Colonic mucosa (tissue), 4 donors: ENCODE measurements around the gene MORC4. TPM values are rescaled to one million over a fixed set of nuclear protein-coding genes. Genes with fewer than 3 reads are reported as not detected.

Source experiments
- DNase-seq: peaks from one replicate; pipeline ENCODE4 v3.0.0-alpha.2; 2020
- H3K27ac ChIP-seq: fragments of 200-600 bp; one replicate; pipeline ENCODE4 v1.8.0; 2021
- H3K27me3 ChIP-seq: fragments of 200-600 bp; one replicate; pipeline ENCODE4 v1.8.0; 2021
- H3K36me3 ChIP-seq: fragments of 200-600 bp; one replicate; pipeline ENCODE4 v1.8.0; 2021
- H3K4me1 ChIP-seq: fragments of 200-600 bp; one replicate; pipeline ENCODE4 v1.8.0; 2021; ENCODE audit warnings: mild to moderate bottlenecking
- H3K4me3 ChIP-seq: fragments of 200-600 bp; one replicate; pipeline ENCODE4 v1.8.0; 2021
- H3K9ac ChIP-seq, 2 donors: one replicate each; pipeline ENCODE4 v1.7.0; 2013; ENCODE audit warnings: control low read depth in 2 of 2, low read depth in 2 of 2, low read length in 2 of 2
- H3K9me3 ChIP-seq: fragments of 200-600 bp; one replicate; pipeline ENCODE4 v1.8.0; 2021
- CTCF ChIP-seq: fragments of 200-600 bp; IDR thresholded peaks from one replicate; pipeline ENCODE4 v1.8.0; 2022; ENCODE audit warnings: antibody characterized with exemption, mild to moderate bottlenecking
- intact Hi-C: fragments of 100-400 bp; cut with DNase I; formaldehyde crosslinking; loops from one replicate; pipeline ENCODE4 v1.14.1; 2022
- total RNA-seq, 2 donors: library from RNA; stranded (reverse); fragmentation: NEBNext Ultra II Directional in 1 of 2; extraction: Animal tissue kit (Norgen Biotek cat#: 25700) in 1 of 2; gene quantifications; one replicate each; pipeline ENCODE4 v1.2.1, GENCODE V29; 2021
- donor health status: healthy.
- donor health status: DM: no; HTN: no; CAD: no.
- donor health status: DM: no; HTN: no; CAD: no.

Gene MORC4
- total RNA-seq, 2 donors from 2014 or later = 11.2 to 11.3 TPM

DNA sequence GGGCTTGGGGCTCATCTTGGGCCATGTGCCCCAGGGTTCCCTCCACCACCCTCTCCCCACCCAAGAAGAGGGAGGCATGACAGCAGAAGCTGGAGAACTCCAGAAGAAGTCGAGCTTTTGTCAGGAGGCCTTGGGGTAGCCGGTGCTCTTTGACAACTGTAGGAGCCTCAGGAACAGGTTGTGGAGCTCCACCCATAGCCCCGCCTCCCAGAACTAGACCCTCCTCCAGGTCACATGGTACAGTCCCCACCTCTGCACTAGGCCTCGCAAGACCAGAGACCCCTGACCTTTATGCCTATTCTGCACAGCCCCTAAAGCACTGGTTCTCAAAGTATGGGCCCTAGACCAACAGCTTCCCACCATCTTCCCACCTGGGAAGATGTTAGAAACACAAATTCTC is 8.0 kb upstream of the MORC4 start:
- H3K4me3 ChIP-seq = no peak overlapping the region
- no peak for DNase-seq
- TF ChIP-seq CTCF = no peak

DNA sequence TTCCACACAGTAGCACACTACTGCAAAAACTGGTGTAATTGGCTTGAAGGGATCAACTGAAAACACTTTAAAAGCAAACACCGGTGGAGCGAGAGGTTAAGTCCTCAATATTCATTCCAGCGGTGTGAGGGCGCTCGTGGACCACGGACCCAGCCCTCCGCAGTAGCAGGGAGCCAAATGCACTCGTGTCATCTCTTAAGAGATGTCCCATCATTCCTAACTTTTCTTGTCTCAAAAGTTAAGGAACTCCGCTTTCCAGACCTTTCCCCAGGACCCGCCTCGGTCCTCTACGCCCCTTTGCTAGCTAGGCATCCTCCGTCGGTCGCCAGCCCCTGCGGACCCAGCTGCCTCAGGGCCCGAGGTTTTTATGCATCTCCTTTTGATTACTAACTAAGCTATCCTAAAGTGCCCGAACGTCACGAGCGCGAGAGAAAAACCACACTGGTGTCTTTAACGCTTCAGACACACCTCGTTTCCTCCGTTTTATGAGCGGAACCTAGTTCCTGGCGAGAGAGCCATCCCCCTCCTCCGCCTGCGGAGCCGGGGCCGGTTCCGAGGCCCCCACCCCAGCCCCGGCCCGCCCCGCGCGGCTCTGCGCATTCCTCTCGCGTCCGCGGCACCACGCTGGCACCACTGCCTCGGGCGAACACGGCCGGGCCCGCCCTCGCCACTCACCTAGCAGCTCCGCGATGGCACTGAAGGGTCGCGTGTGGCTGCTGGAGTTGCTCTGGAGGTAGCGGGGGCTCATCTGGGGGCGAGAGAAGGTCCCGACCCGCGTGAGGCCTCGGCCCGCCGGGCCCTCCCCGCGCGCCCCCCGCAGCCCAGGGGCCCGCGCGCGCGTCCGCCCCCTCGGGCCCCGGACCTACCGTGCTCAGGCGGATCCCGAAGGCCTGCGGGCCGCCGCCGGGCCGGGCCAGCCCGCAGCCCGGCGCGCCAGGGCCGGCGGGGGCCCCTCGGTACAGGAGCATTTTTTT is 723 bp downstream of the MORC4 start:
- no peaks in the 10 kb centered on the region for H3K27me3 ChIP-seq
- DNase-seq = peak; percentile 65
- no peak overlapping the region for H3K27ac ChIP-seq
- peak; percentile 24 for TF ChIP-seq CTCF
- H3K9me3 ChIP-seq = no peaks in the 10 kb centered on the region
- intact Hi-C loops = no loop called here
- no peaks in the 10 kb centered on the region for H3K4me1 ChIP-seq
- H3K4me3 ChIP-seq = peak overlapping the region; percentile 42
- H3K36me3 ChIP-seq = no peaks in the 10 kb centered on the region
- peak overlapping the region; percentile 49 to 54 for H3K9ac ChIP-seq

More for the DNA sequence above, 8.0 kb upstream of the MORC4 start:
- no peak overlapping the region for H3K9ac ChIP-seq
- no peaks in the 10 kb centered on the region for H3K4me1 ChIP-seq
- H3K27ac ChIP-seq = no peak overlapping the region
- no peaks in the 10 kb centered on the region for H3K9me3 ChIP-seq
- no peaks in the 10 kb centered on the region for H3K27me3 ChIP-seq
- intact Hi-C loops = no loop called here
- no peaks in the 10 kb centered on the region for H3K36me3 ChIP-seq

DNA sequence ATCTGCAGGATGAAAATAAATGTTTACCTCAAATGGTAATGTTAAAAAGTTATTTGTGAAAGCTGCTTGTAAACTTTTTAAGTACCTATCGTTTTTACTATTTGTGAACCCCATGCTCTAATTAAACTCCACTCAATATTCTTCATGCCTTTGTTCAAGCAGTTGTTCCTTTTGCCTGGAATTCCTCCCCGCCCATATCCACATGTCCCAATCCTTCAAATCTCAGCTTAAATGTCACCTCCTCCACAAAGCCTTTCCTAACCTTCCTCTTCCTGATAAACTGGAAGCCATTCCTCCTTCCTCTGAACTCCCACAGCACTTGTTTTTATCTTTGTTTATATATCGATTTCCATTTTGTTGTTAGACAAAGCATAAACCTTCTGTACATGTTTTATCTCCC is 2.4 kb downstream of the MORC4 start:
- Histone ChIP-seq H3K9ac (no peak overlapping the region), H3K36me3 (no peaks in the 10 kb centered on the region), H3K9me3 (no peaks in the 10 kb centered on the region), H3K27me3 (no peaks in the 10 kb centered on the region), H3K4me1 (no peaks in the 10 kb centered on the region), H3K4me3 (no peak overlapping the region), H3K27ac (no peak overlapping the region)
- intact Hi-C loops = no loop called here
- TF ChIP-seq CTCF = no peak
- no peak for DNase-seq

- TF ChIP-seq CTCF = no peak
- H3K9ac ChIP-seq = no peak overlapping the region
- no peaks in the 10 kb centered on the region for H3K36me3 ChIP-seq
- no peaks in the 10 kb centered on the region for H3K4me1 ChIP-seq
- no peaks in the 10 kb centered on the region for H3K27me3 ChIP-seq
- DNase-seq = no peak
- H3K9me3 ChIP-seq = no peaks in the 10 kb centered on the region
- intact Hi-C loops = no loop called here
- H3K4me3 ChIP-seq = no peak overlapping the region
- no peak overlapping the region for H3K27ac ChIP-seq
Measured at GRCh38 chrX:106995678-106996077, 4.3 kb downstream of the MORC4 start.

DNA sequence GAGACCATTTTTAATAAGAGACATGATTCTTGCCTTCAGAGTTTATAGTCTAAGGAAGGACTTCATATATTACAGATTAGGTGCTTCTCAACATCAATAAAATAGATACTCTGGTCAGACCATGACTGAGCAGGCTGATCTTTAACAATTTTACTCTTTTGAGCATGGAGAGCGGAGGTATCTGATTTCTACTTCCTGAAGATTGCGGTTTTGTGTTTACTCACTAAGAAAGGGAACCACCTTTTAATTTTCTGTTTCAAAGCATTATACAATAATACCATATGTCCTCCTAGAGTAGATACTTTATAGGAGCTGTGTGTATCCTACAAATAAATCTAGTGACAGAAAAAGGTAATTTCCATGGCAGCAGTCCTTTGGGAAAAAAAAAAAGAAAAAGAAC is 12.5 kb downstream of the MORC4 start:
- Histone ChIP-seq H3K27ac (no peak overlapping the region), H3K9me3 (no peaks in the 10 kb centered on the region), H3K9ac (no peak overlapping the region), H3K4me3 (no peak overlapping the region), H3K27me3 (no peaks in the 10 kb centered on the region), H3K4me1 (no peaks in the 10 kb centered on the region), H3K36me3 (no peaks in the 10 kb centered on the region)
- no peak for TF ChIP-seq CTCF
- DNase-seq = no peak
- intact Hi-C loops = no loop called here
